Stimulated activated CD4-positive, alpha-beta T cell treated with anti-CD3 and anti-CD28 coated beads, Interleukin-1b, Interleukin-23, amount 100 ng/mL, for 24 hours (primary cell): ENCODE measurements around the gene SGCB.

Experiments
- DNase-seq, 4 experiments: peaks; one replicate each; pipeline ENCODE4 v3.0.0-alpha.2; 2020; ENCODE audit warnings: low read depth in 4 of 4, low spot score in 1 of 4

Gene SGCB

DNA sequence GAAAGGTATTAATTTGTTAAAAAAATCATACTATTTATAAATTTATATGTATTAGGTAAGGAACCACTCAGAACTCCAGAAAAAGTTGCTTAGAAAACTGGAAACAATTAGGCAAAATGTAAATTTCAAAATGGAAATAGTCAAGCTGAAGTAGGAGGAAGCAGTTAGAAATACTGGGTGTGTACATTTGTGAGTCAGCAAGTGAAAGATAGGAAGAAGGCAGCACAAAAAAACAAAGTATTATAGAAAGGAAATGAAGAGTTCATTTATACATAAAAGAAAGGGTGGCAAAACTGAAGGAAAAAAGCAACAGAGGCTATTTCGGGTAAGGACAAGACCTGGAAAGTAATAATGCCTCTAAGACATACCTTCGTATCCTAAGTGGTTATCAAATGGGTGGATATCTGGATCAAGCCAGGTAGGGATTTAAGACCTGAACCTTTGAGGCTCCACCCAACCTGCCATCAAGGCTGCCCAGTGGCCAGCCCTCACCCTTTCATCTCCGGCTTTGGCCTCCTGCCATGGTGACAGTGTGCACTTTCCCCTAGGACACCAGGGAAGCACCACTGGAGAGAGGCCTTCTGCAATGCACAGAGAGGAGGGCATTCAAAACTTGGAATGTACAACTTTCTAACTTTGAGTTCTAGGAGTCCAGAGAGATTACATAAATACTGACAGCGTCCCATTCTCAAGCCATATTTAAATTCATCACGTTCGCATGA lies 18.0 kb downstream of the SGCB start, which contains the start of gene LRRC66:
LRRC66 (minus strand) TSS at position 428 of the 722 bp plus-strand sequence. CDS start 2,750 bp downstream, outside the sequence.
- no peak for DNase-seq

DNA sequence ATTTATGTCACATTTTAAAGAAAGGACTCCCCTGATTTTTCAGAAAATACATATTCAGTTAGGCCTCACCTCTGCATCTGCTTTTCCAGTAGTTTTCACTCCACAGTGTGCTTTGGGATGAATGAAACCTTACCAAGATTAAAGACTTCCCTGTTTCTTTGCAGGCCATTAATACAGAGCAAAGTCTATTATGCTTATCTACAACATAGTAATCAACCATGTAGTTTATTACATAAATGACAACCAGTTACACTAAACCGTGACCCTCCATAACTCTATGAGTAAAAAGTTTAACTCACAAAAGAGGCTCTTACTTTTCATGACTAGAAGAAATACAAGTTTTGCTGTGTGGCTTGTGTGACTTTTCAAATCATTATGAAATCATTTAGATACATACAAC lies 20.3 kb downstream of the SGCB start:
- no peak for DNase-seq

DNA sequence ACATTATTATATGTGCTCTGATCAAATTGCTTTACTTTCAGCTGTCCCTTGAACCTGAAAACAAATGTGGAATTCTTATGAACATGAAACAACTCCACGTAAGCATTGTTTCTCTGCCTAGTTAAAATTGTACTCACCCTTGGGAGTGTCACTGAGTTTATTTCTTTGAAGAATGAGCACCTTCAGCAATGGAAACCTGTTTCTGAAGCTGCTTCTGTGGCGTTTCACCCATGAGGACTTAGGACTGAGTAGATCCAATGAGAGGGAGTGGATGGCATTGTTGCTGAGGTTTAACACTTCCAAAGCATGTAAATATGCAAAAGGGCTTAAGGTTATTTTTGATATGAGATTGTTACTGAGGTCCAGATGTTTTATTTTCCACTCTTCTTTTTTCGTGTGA lies 21.1 kb downstream of the SGCB start:
- no peak for DNase-seq

DNA sequence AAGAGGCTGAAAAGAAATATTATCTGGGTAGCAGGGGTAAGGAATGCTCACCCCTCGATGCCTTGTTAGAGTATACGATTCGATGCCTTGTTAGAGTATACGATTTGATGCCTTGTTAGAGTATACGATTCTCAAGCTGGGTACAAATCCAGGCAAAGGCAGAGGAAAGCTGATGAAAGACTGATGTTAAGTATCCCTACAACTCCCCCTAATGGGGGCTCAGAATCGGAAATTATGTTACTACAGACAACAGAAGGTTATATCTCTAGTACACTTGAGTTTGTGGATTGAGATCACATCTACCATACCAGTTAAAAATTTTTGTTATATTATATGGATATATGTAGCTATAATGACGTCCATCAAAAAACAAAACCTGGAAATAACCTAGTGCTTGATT lies 22.7 kb downstream of the SGCB start:
- no peak for DNase-seq

DNA sequence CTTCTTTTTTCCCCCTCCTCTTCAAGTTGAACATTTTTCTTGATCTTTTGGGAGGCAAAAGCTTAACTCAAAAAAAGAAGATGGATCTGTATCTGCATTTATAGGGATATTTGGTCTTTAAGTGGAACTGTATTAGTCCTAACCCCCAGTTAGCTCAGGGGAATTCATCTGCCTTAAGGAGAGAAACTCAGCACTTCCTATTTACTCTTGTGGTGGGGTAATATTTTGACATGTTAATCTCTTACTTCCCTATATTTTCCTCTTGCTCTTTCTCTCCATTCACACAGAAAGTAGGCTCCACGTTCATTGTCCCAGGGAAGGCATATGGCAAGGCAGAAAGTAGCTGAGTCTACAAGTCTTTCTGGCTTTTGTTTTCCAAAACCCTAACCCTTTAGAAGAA lies 23.2 kb downstream of the SGCB start:
- DNase-seq: no peak

DNA sequence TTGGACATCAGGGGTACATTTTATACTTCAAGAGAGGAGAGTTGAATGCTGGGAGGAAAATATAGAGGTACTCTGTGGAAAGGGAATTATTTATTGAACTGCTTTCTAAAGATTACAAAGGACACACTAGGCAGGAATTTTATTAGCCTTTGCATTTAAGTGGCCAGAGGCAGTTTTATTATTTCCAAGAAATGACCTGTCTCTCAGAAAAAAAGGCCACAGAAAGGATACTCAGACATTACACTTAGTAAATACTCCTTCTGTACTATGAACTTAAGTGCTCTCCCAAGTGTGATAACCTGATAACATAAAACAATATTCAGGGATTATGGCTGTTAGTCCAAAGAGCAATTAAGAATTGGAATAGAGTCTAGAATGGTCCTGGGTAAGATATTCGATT lies 25.4 kb downstream of the SGCB start:
- no peak for DNase-seq

DNA sequence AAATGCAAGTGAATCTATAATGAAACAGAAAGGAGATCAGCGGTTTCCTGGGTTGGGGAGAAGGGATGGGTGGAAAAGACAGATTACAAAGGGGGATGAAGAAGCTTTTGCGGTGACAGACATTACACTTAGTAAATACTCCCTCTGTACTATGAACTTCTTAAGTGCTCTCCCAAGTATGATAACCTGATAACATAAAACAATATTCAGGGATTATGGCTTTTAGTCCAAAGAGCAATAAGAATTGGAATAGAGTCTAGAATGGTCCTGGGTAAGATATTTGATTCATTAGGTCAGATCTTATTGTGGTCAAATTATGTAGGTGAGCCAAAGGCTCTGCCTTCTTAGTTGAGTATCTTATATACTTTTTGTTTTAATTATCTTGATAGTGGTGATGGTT lies 27.1 kb downstream of the SGCB start:
- DNase-seq: no peak

DNA sequence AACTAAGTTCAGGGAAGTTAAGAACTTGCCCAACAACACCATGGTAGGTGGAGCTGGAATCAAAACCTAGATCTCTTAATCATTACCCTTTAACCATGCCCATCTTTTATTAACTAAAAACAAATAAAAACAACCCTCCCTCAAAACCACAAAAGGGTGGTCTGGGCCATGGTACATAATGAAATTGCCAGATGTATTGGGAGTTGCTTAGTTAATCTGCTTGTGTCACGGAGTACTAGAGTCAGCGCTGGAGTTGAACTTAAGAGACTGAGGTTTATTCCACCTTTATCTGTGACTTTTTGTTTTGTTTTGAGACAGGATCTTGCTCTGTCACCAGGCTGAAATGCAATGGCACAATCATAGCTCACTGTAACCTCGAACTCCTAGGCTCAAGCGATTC lies 31.2 kb downstream of the SGCB start:
- no peak for DNase-seq

DNA sequence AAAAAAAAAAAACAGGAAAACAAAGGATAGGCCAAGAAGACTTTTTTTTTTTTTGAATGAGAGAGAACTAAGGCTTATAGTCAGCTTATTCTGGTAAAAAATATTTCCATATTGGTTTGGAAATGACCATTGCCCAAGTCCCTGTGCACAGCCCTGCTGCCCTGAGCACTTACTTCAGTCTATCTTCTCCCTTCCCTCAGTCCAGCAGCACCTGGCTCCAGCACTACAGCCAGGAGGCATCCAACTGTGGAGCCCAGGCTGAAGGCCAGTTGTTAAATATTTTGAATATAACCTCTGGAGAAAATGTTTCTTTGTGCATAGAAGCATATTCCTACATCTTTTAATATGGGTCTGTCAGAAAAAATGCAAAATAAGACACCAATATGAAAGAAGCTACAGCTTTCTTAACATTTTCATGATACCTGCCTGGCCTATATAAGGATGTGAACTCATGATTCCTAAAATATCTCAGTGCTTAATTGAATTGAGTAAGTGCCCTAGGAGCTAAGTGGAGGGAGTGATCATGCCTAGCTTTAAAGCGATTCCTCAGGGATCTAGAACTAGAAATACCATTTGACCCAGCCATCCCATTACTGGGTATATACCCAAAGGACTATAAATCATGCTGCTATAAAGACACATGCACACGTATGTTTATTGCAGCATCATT lies 32.4 kb downstream of the SGCB start:
- DNase-seq: no peak

DNA sequence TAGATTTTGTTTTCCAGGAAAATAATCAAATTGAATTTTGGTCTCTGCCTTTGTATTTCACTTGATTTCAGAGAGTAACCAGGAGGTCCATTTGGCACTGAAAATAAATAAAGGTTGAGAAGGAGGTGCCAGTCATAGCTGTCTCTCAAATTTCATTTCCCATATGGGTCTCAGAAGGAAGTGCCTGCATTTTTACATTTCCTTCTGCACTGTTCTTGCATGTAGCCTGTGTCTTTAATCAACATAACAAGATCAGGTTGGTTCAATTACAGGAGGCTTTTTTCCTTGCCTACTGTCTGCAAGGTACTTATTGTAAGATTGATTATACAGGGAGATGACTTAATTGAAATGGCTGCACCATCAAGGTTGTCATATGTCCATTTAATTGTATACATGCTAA lies 33.7 kb downstream of the SGCB start:
- DNase-seq: no peak

DNA sequence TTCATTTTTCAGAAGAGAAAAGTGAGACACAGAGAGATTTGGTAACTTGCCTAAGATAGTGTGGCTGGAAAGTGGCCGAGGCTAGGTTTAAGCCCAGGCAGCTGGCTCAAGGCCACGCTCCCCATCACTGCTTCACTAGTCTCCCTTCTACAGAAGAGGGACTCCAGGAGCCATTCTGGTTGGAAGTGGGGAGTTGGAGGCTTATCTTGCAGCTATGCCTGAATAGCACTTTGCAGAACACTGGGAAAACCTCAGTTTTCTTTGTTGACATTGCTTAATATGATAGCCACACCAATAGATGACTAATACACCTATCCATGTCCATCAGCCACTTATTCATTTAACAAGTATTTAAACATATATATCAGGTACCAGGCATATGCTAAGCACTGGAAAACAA lies 36.5 kb downstream of the SGCB start:
- no peak for DNase-seq

DNA sequence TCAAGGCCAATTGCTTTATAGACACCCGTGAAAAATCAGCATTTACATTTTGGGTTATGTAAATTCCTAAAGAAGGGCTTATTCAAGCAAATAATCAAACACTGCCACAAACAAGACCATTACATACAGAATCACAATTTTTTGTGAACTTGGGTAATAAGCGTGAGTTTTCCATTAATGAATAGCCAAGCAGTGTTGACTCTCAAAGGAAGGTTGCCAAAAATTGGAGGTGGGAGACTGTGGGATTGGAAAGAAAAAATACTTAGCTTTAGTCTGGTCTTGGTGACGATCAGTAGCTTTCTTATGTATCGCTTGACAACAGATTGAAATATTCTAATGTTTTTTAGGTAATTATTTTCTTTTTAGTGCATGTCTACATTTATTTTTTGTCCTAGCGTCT lies 38.8 kb downstream of the SGCB start:
- no peak for DNase-seq

DNA sequence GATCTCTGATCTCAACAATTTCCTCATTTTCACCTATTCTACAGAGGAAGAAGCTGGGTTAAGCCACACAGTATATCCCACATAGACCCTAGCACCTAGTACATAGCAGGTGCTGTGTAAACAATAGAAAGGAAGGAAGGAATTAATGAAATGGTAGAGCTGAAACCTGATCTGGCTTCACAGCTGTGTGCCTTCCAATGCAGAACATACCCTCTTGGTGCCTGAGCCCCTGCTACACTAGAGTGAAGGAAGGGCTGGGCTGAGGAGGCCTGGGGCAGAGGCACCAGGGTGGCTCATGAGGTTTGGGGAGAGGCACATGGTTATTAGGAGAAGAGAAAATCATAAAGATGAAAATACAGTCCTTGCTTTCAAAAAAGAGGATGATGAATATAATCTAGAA lies 39.3 kb downstream of the SGCB start:
- no peak for DNase-seq

DNA sequence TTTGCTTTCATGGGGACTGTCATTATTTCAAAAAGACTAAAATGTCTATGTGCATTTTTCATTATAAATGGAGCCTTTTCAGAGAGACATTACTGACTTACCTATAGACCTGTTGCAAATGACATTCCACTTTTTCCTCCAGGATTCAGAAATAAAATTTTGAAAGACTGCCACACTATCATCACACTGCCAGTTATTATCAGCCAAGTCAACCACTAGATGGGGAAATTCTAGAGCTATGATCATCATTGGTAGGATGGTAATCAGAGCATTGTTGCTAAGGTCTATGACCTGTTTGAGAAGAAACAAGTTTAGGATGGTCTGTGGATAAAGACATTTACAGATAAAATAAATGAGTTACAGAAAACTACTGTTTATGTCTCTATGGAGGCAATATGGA lies 40.5 kb downstream of the SGCB start:
- no peak for DNase-seq

DNA sequence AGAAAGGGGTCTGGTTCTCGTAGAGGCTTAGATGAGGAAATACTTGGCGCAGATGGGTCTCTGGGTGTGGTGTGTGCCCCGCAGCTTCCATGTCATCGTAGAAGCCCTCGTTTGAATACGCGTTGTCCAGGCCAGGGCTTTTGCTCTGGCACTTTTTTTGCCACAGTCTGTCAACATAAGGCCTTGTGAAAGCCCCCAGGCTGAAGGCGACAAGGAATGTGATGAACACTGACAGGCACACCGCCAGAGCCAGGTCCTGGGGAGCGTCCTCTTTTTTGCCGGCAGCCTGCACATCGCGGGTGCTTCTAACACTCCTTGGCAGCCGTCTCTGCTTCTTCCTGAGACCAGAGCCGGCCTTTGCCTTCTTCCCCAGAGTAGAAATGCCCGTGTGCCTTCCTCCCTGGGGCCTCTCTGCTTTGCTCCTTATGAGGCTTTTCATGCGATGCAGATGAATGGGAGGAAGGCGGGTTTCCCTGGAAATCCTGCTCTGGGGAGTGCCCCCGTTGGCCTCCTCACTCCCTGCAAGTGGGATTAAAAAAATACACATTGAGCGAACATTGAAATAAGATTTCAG lies 42.4 kb downstream of the SGCB start:
- no peak for DNase-seq
